Middle frontal gyrus (tissue), 1 donor: ENCODE results near the gene CCDC60.

ENCODE experiments used
- DNase-seq: peaks from one replicate; pipeline ENCODE4 v3.0.0-alpha.2; 2015; ENCODE audit warnings: low spot score; ENCODE audit errors: extremely low spot score

Gene CCDC60, protein sequence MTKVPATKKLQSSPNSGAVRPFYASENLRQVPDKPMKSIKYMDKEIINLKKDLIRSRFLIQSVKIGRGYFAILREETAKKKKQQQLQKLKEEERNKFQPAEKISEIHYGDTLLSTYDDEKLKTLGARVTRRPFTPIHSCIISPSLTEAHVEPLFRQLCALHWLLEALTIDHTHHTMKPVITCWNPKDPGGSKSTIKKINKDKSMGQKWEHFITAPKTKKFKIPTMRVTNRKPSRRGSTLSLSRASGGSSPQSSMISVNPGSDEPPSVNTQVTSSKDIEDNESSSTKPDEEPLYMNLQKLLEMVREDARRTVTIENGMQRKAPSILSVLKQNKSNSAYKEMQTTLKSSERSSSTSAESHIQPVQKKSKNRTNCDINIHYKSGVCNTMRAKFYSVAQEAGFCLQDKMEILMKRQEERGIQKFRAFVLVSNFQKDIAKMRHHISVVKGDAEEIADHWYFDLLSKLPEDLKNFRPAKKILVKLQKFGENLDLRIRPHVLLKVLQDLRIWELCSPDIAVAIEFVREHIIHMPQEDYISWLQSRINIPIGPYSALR

DNA sequence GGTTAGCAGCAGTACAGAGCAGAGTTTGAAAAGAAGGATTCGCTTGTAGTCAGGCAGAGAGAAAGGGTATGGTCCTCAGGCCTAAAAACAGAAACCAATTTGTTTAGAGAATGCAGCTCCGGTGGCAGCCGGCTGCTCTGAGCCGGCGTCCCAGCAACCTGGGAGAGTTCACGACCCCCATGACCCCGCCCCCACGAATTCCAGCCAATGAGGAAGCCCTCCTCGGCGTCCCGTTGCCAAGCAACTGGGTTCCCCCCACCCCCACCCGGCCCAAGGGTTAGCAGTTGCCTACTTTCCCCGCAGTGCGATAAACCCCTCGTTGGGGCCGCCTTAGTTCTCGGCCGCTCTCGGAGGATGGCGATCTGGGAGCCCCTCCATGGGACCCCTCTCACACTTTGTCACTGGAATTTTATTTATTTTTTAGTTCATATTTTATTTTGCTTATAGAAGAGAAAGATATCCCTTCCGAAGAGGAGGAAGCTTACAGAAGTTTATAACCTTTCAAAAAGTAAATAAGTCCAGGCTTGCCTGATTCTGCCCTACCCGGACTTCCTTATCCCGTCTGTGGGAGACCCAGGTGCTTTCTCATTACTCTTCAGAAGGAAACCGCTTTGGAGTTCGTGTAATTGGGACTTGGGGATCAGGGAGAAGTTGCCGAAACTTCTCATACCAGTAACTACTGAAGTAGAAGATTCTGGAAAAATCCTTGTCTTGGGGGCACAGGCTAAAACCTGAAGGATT lies at the start of gene CCDC60:
Gene CCDC60 (plus strand): TSS at position 300 of the 741 bp plus-strand sequence. CDS start 448 bp downstream, outside the sequence.
- no peak for DNase-seq

DNA sequence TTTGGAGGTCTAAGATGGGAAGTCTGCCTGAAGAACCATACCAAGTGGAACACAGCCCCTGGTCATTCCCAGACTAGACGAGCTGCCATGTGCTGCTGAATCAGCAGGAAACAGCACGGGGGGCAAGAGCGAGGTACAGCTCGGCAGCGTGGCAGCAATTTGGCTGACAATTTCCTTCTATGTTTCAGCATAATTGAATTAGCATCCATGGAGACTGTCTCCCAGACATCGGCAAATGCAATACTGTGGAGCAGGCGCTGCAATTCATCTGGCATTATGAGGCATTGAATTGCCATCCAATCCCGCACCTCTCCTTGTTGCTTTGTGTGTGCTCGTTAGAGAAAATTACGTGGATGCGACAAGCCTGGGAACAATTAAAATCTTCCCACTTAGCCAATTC lies 46.0 kb upstream of the CCDC60 start:
- DNase-seq: no peak

DNA sequence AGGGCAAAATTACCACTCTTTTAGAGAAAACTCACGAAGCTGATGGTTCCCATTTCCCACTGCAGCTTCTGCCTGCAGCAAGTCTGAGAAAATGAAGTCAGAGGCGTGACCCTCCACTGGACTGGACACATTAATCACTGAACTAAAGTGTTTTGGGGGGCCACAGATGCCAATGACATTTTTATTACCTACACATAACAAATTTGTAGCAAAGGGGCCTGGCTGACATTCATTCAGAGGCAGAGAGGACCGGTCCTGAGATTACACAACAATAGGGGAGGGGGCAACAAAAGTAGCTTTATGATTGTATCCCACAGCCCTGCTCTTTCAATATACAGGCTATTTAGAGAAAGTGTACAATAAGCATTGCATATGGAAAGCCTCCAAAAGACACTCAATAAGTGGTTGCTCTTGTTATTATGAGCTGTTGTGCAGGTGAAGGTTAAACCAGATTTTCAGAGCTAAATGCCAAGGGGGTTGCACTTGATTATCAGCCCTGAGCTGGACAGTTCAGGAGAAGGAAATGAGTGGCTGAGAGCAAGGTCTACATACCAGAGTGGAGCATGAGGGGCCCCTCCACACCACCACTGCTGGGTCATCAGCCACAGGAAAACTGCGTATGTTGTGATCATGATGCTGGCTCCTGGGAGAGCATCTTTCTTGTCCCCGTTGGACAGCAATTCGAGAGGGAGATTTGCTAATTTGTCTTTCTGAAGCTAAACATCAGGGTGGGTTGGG lies 41.5 kb upstream of the CCDC60 start:
- no peak for DNase-seq

DNA sequence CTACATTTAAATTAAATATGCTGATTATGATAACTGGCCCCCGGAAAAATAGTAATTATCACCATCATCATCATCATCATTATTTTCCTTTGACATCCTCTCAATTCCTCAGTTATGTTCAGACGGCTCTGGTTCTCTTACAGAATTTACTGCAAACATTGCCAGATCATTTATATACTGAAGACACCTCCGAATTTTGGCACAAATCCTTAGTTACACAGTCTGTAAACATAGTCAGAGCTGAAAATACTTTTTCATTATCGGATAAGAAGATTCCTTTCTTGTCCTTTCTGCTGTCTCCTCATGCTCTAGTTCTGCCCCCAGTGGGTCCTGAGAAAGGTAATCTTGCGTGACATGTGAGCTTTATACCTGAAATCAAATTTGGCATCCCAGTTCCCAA lies 40.3 kb upstream of the CCDC60 start:
- no peak for DNase-seq

DNA sequence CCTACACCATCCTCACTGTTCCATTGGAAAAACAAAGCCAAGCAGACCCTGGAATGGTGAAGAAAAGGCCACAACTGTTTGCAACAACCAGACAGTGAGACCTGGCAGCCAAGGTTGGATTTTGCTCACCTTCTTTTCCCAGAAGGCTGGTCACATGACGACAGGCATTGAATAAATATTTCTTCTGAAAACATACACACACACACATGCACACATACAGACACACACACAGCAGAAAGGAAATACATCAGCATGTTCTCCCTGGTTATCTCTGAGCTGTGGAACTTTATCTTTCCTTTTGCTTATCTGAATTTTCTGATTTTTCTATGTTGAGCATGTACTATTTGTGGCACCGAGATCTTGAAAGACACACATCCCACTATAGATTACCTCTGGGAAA lies 38.0 kb upstream of the CCDC60 start:
- DNase-seq: no peak

DNA sequence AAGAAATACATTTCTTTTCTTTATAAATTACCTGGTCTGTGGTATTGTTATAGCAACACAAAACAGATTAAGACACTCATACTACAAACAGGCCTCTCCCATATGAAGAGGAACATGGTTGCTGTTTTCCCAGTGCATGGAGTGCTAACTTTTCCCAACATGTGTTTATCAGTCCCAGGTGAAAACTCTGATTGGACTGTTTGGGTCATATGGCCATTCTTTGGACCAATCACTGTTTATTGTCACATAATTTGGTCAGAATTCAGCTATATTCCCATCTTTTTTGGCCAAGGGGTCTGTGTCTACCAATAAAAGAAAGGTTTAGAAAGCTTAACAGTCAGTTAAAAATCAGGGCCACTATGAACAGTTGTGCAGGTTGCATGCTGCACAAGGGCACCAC lies 35.4 kb upstream of the CCDC60 start:
- no peak for DNase-seq

DNA sequence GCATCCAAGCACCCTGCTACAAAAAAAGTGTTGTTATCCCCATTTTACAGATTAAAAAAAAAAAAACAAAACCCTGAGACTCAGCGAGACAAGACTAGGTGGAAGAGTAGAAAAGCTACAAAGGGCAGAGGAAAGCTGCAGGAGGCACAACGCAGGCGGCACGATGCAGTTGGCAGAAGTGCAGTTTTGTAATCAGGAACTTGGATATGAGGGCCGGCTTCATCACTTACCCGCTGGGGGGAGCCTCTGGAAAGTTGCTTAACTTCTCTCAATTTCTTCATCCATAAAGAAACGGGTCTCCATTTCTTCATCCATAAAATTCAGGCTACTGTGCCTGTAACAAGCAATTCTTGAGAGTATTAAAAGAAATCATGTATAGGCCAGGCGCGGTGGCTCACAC lies 33.1 kb upstream of the CCDC60 start:
- DNase-seq: no peak

DNA sequence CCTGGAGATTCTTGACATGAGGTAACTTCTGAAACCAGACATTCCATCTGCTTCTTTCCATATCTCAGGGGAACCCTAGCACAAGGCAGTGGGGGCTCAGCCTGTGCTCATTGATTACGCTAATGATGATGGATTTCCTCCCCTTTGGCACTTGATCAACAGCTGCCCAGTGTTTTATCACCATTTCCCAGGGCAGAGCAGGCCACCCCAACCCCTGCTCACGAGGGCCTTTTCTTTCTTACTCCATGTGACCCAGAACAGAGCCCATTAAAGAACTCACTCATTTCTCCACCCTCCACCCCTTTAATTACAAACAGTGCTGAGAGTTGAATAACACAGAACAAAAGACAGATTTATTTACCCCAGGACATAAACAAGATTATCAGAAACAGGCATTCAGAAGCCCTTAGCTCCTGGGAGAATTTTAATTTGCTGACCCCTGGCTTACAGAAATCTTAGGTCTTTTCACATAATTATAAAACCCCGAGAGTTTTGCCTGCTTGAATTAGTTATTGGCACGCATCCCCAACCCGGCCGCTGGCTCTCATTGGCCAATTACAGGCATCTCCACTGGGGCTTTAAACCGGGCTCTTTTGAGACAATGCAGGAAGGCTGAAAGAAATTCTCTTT lies 32.0 kb upstream of the CCDC60 start:
- no peak for DNase-seq

DNA sequence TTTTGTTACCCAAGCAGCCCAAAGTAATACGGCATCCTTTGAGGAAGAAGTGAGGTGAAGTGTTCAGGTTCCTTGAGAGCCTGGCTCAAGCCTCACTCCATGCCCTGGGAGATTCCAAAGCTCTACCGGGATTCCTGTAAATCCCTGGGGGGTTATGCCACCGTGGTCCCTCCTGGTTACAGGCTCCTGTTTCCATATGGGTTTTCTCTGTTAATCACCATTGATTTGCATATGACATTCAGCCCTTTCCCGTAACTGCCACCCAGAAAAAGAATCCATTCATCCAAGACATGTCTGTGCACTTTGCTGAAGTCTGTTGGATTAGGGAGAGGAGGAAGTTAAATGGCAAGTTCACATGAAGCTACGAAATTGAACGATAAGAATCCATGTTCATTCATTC lies 27.9 kb upstream of the CCDC60 start:
- DNase-seq: no peak

DNA sequence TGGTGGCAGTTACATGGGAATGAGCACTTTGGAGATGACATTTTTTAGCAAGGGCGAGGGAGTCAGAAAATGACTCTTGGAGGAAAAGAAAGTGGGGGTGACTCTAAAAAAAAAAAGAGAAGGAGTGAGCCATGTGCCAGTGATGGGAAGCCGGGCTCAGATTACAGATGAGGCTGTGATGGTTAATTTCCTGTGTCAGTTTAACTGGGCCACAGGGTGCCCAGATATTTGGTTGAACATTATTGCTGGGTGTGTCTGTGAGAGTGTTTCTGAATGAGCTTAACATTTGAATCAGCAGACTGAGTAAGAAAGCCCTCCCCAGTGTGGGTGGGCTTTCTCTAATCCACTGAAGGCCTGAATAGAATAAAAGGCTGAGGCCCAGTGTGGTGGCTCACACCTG lies 26.8 kb upstream of the CCDC60 start:
- DNase-seq: no peak

DNA sequence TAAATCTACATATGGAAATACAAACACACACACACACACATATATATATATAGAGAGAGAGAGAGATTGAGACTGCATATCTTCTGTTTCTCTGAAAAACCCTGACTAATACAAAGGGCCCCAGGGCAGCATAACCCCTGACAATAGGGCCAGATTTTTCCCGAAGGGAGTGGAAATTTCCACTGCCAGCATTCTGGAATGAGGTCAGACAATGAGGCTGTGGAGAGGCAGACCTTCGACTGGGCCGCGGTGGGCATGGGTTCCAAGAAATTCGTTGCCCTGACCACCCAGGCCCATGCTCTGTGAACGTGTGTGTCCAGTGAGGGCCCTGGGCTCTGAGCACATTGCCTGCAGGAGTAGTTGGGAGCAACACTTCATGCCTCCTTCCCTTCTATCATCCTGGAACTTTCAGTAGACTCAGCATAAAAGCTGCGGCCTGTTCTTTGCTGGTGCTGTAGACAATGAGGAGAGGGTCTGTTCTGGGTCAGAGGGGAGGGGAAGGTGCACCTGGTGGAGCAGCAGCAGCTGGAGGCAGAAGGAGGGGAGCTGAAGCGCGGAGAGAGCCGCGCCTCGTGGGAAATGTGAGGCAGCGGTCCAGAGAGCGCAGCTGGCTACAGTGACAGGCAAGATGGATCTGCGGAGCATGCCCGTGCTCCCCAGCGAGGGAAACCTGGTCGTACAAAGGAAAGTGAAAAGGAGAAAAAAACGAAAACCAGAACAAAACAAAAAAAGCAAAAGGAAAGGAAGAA lies 25.6 kb upstream of the CCDC60 start:
- no peak for DNase-seq

DNA sequence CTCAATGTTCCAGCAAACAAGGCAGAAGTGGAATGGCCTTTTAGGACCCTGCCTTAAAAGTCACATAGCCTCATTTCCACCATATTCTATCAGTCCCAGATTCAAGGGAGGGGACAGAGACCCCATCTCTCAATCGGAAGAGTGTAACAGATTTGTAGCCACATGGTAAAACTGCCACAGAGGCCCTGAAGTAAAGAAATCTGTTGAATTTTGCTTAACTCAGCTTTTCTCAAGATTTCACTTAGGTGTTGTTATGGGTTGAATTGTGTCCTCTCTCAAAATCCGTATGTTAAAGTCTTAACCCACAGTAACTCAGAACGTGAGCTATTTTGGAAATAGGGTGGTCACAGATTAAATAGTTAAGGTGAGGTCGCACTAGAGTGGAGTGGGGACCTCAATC lies 22.7 kb upstream of the CCDC60 start:
- no peak for DNase-seq

DNA sequence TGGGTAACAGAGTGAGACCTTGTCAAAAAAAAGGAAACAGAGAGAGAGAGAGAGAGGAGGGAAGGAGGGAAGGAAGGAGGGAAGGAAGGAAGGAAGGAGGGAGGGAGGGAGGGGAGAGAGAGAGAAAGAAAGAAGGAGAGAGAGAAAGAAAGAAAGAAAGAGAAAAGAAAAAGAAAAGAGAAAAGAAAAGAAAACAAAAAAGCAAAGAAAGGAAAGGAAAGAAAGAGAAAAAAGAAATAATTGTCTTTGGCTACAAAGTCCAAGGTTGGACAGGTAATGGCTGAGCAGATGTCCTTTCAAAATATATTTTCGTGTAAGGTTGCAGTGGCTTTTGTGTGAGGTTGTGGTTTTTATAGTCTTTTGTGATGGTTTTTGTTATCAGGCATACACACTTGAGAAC lies 21.6 kb upstream of the CCDC60 start:
- no peak for DNase-seq

DNA sequence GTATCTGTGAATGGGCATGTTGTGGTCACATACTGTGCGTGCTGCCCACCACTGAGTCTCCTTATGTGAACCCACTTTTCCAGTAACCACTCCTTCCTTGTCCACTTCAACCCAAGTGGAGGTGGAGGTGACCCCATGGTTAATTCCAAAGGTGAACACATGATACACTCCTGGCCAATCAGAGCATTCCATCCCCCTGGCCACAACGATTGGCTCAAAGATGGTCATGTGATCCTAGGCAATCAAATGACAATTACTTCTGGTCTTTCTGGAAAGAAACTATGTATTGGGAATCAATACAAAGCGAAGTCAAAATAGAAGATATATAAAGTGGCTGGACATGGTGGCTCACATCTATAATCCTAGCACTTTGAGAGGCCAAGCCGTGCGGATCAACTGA lies 20.2 kb upstream of the CCDC60 start:
- DNase-seq: no peak

DNA sequence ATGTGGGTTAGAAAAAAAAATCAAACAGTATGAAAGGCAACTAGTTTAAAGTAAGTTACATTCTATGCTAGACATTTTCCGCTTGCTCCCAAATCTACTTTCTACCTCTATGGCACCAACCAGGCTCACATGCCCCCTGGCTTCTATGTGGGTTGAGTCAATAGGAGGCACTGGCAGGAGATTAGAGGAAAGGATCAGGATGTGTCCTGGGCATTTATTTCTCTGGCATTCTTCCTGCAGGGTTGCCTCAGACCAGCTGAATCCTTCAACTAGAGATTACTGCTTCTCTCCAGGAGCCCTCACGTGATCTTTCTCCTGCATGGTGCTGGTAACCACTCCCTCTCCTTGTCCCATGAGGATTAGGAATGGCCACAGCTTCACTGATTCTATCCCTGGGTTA lies 14.9 kb upstream of the CCDC60 start:
- DNase-seq: no peak

DNA sequence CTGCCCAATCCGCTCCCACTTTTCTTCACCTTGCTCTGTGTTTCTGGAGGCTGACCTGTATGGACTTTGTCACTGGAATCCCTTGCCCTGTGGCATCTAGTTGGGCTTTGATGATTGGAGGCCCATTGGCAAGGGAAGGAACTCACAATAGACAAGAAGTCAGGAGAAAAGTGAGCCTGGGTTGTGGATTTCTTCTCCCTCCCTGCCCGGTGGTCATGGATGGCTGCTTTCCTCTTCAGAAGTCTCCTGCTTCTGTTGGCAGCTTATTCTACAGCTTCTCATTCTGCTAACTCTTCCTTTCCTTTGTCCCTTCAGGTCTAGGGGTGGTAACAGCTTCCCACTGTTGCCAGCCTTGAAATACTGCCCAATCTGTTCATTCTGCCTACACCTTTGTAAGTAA lies 13.9 kb upstream of the CCDC60 start:
- DNase-seq: no peak

DNA sequence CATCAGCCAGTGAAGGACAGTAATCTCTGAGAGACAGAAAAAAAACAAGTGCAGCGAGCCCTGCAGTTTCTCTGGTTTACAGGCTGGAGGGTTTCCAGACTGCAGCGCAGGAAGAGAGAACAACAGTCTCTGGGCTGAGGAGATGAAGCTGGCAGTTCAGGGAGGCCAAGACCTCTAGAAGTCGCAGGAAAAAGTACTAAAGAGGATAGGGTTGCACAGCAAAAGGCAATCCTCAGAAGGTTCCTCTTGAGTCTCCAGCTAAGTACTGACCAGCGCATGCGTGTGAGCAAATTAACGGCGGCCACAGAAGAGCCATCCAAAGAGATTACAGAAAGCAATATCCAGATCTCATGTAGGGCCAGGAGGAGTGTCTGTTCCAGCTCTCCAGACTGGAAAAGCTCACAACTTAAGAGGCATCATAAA lies 12.2 kb upstream of the CCDC60 start:
- no peak for DNase-seq

DNA sequence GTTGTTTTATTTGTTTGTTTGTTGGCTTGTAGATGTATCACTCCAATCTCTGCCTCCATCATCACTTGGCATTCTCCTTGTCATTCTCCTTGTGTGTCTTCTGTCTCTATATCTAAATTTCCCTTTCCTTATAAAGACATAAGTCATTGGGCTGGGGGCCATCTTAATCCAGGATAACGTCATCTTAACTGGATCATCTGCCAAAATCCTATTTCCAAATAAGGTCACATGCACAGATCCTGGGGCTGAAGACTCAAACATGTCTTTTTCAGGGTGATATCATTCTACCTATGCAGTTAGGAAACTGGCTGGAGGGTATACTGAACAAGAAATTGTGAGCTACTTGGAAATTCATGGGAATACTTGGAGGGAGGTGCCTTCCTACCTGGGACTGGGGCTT lies 8.7 kb upstream of the CCDC60 start:
- no peak for DNase-seq

DNA sequence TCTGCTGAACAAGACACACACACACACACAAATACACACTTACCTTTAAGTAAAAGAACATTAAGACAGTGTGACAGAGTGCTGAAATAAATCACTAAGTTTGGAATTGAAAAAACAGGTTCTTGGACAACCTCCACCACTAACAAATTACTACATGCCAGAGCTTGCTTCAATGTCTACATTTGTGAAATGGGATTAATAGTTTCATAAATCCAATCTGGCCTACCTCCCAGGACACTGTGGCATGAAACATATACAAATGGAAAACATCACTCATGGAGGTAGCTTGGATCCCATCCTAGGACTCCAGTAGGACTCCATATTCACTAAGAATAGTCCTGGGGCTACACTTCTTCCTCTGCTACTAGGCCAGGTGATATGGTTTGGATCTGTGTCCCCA lies 8.2 kb upstream of the CCDC60 start:
- DNase-seq: no peak

DNA sequence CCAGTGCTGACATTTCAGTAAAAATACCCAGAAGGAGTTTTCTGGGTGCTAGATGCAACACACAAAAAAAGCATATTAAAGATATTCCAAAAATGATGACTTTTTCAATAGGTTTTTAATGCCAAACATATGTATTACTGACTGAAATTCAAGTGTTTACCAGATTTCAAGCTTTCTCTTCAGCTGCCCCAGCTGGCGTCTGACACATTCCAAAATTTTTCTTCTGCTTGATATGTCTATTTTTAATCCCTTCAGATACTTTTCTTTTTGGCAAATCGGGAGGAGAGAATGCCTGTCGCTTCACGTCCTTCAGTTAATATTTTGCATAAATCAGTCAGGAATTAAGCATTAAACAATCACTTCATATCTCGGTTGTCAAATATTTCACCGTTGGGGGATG lies 7.1 kb upstream of the CCDC60 start:
- no peak for DNase-seq

DNA sequence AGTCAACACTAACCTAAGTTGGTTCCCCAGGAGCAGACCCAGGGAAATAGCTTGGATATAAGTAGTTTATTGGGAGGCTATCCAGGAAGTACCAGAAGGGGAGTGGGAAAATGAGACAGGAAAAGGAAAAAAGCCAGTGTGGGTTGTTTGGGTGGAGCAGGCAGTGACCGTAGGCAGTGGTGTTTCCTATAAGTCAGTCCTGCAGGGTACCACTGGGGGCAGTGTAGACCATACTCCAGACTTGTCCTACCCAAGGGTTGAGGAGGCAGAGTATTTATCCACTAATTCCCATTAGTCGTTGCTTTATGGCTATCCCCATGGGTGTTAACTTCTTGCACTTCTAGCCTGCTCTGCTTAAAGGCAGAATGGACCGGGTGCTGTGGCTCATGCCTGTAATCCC lies 6.4 kb upstream of the CCDC60 start:
- DNase-seq: no peak
